ENCODE measurements around the gene SUSD4.

DNA sequence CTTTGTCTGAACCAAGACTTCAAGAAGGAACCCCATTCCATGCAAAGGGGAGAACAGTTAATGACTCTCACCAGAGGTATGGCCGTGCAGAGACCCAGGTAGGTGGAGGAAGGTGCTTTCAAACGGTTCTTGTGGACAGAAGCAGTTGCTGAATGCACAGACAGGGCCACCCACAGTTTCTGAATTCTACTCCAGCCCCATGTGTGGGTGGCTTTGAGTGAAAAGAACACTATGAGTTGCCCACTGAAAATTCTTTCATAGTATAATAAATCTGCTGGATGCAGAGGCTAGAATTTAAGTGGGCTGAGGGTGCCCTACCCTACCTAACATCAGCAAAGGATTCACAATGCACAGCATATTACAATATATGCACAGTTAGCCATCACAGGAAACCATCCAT lies 22.0 kb upstream of the SUSD4 start:
- no peak for TF ChIP-seq CTCF (IDR thresholded peaks at IDR 0.05)
- no peak for TF ChIP-seq POLR2A (IDR thresholded peaks at IDR 0.05)

Measured in right lobe of liver (tissue), 4 donors.